ENCODE results near the gene IP6K3. TPM values are rescaled to one million over a fixed set of nuclear protein-coding genes. Genes with fewer than 3 reads are reported as not detected.

The IP6K3 gene
- total RNA-seq, 4 donors from 2014 or later: 0.19 to 2.2 (median 0.45) TPM

GRCh38 chr6:33689879-33690278, 56.8 kb downstream of the IP6K3 start:
- TF ChIP-seq CTCF (IDR thresholded peaks at IDR 0.05): no peak
- no peak for DNase-seq (ENCODE audit: low spot score)
- no peak for ATAC-seq (ENCODE audit: low FRiP score)

- ATAC-seq (ENCODE audit: low FRiP score) (no peak), DNase-seq (ENCODE audit: low spot score) (no peak)
- no peak for TF ChIP-seq CTCF (IDR thresholded peaks at IDR 0.05)
Measured at GRCh38 chr6:33689148-33689494, 57.6 kb downstream of the IP6K3 start.

GRCh38 chr6:33688451-33689147, 58.1 kb downstream of the IP6K3 start:
- DNase-seq (ENCODE audit: low spot score) (no peak), ATAC-seq (ENCODE audit: low FRiP score) (no peak)
- no peak for TF ChIP-seq CTCF (IDR thresholded peaks at IDR 0.05)

- no peak for ATAC-seq (ENCODE audit: low FRiP score)
- TF ChIP-seq CTCF (IDR thresholded peaks at IDR 0.05): no peak
- DNase-seq (ENCODE audit: low spot score): no peak
Measured at GRCh38 chr6:33688006-33688405, 58.7 kb downstream of the IP6K3 start.

GRCh38 chr6:33686981-33687975, 59.4 kb downstream of the IP6K3 start:
- ATAC-seq (ENCODE audit: low FRiP score) (no peak), DNase-seq (ENCODE audit: low spot score) (no peak)
- no peak for TF ChIP-seq CTCF (IDR thresholded peaks at IDR 0.05)

- ATAC-seq (ENCODE audit: low FRiP score): no peak
- TF ChIP-seq CTCF (IDR thresholded peaks at IDR 0.05): no peak
- DNase-seq (ENCODE audit: low spot score): no peak
Measured at GRCh38 chr6:33686225-33686924, 60.3 kb downstream of the IP6K3 start.
